ENCODE data around the gene CENPO.

GRCh38 chr2:24828238-24828996, 35.2 kb downstream of the CENPO start:
- TF ChIP-seq CTCF (IDR thresholded peaks at IDR 0.05; ENCODE audit: low read depth, low read length): no peak
- TF ChIP-seq EZH2phosphoT487 (IDR thresholded peaks at IDR 0.05; ENCODE audit: low read depth): no peak

Measured in OCI-LY3 (cell line).